Kidney (tissue), 14 donors: ENCODE results near the gene MRC2. TPM values are rescaled to one million over a fixed set of nuclear protein-coding genes. Genes with fewer than 3 reads are reported as not detected.
"Not testable (repeated sequence)": the region's sequence is repeated elsewhere in the genome, so short reads cannot be mapped to it uniquely, and the experiment has no call there.

Source experiments
- DNase-seq, 5 donors: peaks; one replicate each; pipeline ENCODE4 v3.0.0-alpha.2; 2013 to 2020
- FAIRE-seq: peaks from 2 replicates; lab custom pipeline; 2012; peaks lifted over from hg19 to GRCh38; lab: Jason Lieb, UNC
- H3K27ac ChIP-seq, 2 donors: one replicate each; pipeline ENCODE4 v1.7.0; 2013; ENCODE audit warnings: low read depth in 2 of 2, low read length in 2 of 2, inconsistent platforms in 1 of 2
- H3K27me3 ChIP-seq: one replicate; pipeline ENCODE4 v1.7.1; 2013; ENCODE audit warnings: low read length, inconsistent platforms; ENCODE audit not compliant: control insufficient read depth, insufficient read depth
- H3K36me3 ChIP-seq, 3 donors: one replicate each; pipeline versions ENCODE4 v1.7.0 to v1.7.1; 2013; ENCODE audit warnings: low read length in 3 of 3, control low read depth in 1 of 3, inconsistent platforms in 1 of 3; ENCODE audit not compliant: insufficient read depth in 3 of 3, control insufficient read depth in 2 of 3
- H3K4me1 ChIP-seq, 3 donors: one replicate each; pipeline versions ENCODE4 v1.7.0 to v1.7.1; 2013; ENCODE audit warnings: low read length in 3 of 3, inconsistent platforms in 1 of 3, low read depth in 1 of 3; ENCODE audit not compliant: control insufficient read depth in 2 of 3, insufficient read depth in 2 of 3
- H3K4me3 ChIP-seq, 3 donors: one replicate each; pipeline versions ENCODE4 v1.7.0 to v1.8.1; 2013; ENCODE audit warnings: low read length in 3 of 3, control low read depth in 1 of 3, inconsistent platforms in 1 of 3
- H3K9ac ChIP-seq, 3 donors: one replicate each; pipeline versions ENCODE4 v1.7.0 to v1.7.1; 2013; ENCODE audit warnings: low read length in 3 of 3, control low read depth in 1 of 3, inconsistent platforms in 1 of 3
- H3K9me3 ChIP-seq, 3 donors: one replicate each; pipeline versions ENCODE4 v1.7.0 to v1.7.1; 2013; ENCODE audit warnings: low read length in 3 of 3, control low read depth in 1 of 3, inconsistent platforms in 1 of 3; ENCODE audit not compliant: control insufficient read depth in 2 of 3, insufficient read depth in 1 of 3
- intact Hi-C: fragments of 100-400 bp; cut with DNase I; formaldehyde crosslinking; loops from one replicate; pipeline ENCODE4 v1.11.1; 2022
- polyA plus RNA-seq: library from polyadenylated mRNA; stranded (reverse); fragments of 350-450 nt; fragmentation: Illumina TruSeq; extraction: RNeasy Lipid Tissue Mini Kit (QIAGEN cat#74804); gene quantifications from one replicate; pipeline ENCODE4 v1.2.3, GENCODE V29; 2014; ENCODE audit warnings: low read depth, low replicate concordance; ENCODE audit not compliant: insufficient read depth
- total RNA-seq: library from RNA; stranded (reverse); fragmentation: NEBNext Ultra II Directional; extraction: Animal tissue kit (Norgen Biotek cat#: 25700); gene quantifications from one replicate; pipeline ENCODE4 v1.2.1, GENCODE V29; 2021
- TF ChIP-seq, protein P1 (sequence below): IDR thresholded peaks from 3 replicates; pipeline ENCODE4 v1.5.1; 2012; ENCODE audit warnings: mild to moderate bottlenecking, moderate library complexity, borderline replicate concordance; ENCODE audit not compliant: insufficient read depth; ENCODE audit errors: extremely low read depth
- donor health status: control.
- donor health status: control.
- donor health status: control.
- donor health status: control.
- donor health status: control.
- donor health status: DM: yes; HTN: yes; CAD: no.
- donor health status: Normal renal cell carcinoma (clear cell type).

The MRC2 gene
- total and polyA plus RNA-seq, 2 donors from 2014 or later = 18.0 to 23.7 TPM

DNA sequence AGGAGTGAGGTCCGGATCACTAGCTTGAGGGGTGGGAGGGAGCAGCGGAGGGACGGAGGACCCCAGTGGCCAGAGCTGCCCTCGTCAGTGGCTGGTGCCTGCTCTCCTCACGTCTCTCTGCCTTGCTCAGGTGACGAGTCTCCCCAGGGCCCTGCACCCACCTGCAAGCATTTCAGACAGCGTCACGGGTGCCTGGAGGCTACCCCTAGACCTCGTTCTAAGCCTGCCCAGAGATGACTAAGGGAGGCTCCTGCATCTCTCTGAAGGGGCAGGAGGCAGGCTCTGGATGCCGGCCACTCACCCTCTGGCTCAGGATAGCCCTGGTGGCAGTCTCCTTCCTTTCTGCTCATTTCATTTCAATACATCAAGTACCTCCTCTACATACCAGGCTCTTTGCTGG is 68.8 kb downstream of the MRC2 start:
- TF ChIP-seq, protein P1, sequence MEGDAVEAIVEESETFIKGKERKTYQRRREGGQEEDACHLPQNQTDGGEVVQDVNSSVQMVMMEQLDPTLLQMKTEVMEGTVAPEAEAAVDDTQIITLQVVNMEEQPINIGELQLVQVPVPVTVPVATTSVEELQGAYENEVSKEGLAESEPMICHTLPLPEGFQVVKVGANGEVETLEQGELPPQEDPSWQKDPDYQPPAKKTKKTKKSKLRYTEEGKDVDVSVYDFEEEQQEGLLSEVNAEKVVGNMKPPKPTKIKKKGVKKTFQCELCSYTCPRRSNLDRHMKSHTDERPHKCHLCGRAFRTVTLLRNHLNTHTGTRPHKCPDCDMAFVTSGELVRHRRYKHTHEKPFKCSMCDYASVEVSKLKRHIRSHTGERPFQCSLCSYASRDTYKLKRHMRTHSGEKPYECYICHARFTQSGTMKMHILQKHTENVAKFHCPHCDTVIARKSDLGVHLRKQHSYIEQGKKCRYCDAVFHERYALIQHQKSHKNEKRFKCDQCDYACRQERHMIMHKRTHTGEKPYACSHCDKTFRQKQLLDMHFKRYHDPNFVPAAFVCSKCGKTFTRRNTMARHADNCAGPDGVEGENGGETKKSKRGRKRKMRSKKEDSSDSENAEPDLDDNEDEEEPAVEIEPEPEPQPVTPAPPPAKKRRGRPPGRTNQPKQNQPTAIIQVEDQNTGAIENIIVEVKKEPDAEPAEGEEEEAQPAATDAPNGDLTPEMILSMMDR = no peak
- intact Hi-C loops = no loop called here
- no peak for FAIRE-seq
- DNase-seq = no peak
- H3K4me1 ChIP-seq = no peaks in the 10 kb centered on the region
- no peaks in the 10 kb centered on the region for H3K9me3 ChIP-seq
- H3K36me3 ChIP-seq = no peaks in the 10 kb centered on the region
- H3K4me3 ChIP-seq = no peak overlapping the region
- no peaks in the 10 kb centered on the region for H3K27me3 ChIP-seq
- H3K9ac ChIP-seq = no peak overlapping the region
- no peak overlapping the region for H3K27ac ChIP-seq

DNA sequence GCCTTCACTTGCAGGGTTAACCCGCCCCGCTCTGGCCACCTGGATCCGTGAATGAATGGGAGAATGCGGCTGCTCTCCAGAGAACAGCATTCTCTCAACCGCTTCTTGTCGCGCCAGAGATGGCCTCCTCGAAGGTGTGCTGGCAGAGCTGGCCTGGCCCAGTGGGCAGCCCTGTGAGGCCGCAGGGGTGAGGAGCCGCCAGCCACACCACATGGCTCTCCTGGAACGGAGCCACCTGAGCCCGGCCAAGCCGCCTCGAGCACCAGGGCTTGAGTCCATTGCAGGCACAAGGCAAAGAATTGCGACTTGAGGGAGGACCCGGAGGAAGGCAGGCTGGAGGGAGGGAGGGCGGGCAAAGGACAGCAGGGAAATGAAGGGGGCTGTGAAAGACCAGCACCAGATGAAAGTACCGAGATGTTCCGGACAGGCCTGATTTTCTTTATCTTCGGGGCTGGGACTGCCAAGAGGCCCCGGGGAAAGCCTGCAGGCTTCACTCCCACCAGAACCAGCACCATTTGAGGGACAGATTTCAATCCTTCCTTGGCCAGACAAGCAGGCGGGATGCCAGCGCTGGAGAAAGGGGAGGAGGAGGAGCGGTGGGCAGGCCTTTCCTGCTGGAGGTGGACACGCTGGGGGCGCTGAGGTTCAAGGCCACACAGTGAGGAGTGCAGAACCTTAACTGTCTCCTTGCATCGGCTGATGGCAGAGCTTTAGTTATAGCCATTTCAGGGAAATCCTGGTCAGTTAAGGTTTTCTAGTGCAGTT is 69.4 kb downstream of the MRC2 start:
- Histone ChIP-seq H3K4me3 (no peak overlapping the region), H3K4me1 (no peaks in the 10 kb centered on the region), H3K27me3 (no peaks in the 10 kb centered on the region), H3K36me3 (no peaks in the 10 kb centered on the region), H3K9me3 (no peaks in the 10 kb centered on the region), H3K27ac (no peak overlapping the region), H3K9ac (no peak overlapping the region)
- TF ChIP-seq, protein P1 = no peak
- intact Hi-C loops = no loop called here
- FAIRE-seq = no peak
- DNase-seq = no peak

DNA sequence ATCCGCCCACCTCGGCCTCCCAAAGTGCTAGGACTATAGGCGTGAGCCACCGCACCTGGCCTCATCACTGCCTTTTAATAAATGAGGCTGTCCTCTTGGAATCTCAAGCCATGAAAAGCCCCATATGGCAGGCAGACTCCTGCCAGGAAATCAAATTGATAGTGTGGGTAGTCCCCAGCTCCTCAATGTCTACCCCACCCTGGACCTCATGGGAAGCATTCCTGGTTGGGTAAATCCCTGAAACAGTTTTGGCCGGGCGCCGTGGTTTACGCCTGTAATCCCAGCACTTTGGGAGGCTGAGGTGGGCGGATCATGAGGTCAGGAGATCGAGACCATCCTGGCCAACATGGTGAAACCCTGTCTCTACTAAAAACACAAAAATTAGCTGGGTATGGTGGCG is 71.0 kb downstream of the MRC2 start:
- FAIRE-seq, H3K27ac ChIP-seq, H3K9me3 ChIP-seq, H3K4me3 ChIP-seq, H3K4me1 ChIP-seq, H3K9ac ChIP-seq, intact Hi-C loops, H3K36me3 ChIP-seq, H3K27me3 ChIP-seq: not testable (repeated sequence)
- DNase-seq = peak in 2 of 5 donors; percentile 18 to 21

DNA sequence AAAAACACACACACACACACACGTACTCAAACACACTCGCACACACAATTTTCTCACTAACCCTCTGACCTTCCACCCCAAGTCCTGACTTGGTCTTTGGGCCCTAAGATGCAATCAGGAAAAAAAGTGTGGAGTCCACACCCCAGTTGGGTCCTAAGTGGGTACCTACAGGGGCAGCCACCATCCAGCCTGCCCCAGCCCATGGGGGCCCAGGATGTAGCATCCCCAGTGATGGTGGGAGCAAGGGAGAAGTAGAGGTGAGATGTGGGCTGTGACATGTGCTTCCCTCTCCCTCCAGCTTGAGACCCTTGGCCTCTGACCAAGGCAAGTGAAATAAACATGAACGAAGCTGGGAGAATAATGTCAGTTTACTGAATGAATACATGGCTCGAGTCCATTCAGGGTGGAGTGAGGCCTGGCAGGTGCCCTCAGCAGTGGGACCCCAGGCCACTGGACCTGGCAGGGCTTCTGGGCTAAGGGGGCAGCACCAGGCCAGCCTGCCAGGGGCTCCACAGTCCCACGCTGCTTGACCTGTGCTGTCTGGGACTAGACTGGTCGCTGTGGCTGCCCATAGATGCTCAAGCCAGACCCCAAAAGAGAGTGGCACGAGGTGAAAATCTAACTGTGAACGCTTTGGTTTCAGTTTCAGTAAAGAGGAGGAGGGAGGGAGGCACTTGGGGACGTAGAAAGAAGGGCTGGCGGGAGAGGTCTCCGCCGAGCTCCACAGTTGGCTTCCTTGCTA is 73.7 kb downstream of the MRC2 start:
- H3K27me3 ChIP-seq = no peaks in the 10 kb centered on the region
- H3K27ac ChIP-seq = no peak overlapping the region
- no peak overlapping the region for H3K9ac ChIP-seq
- no peaks in the 10 kb centered on the region for H3K36me3 ChIP-seq
- TF ChIP-seq, protein P1 = no peak
- no peaks in the 10 kb centered on the region for H3K9me3 ChIP-seq
- H3K4me1 ChIP-seq = peaks cover 0 to 10% (median 0%) of the 10 kb centered on the region in 3 donors
- intact Hi-C loops = loop anchor here (10.0 kb wide), 1 partner anchor 264 kb away; the partner anchor contains the start of gene TANC2
- H3K4me3 ChIP-seq = no peak overlapping the region
- DNase-seq (peak in 2 of 5 donors; percentile 17 to 60), FAIRE-seq (no peak)
